ENCODE measurements around the gene U2AF1L4. TPM values are rescaled to one million over a fixed set of nuclear protein-coding genes. Genes with fewer than 3 reads are reported as not detected.

Gene U2AF1L4
- total and polyA plus RNA-seq, 10 of the 15 experiments (the other 5 are each of a cell fraction or from before 2014, with no cell fraction given): 7.9 to 21.6 (median 15.1) TPM

DNA sequence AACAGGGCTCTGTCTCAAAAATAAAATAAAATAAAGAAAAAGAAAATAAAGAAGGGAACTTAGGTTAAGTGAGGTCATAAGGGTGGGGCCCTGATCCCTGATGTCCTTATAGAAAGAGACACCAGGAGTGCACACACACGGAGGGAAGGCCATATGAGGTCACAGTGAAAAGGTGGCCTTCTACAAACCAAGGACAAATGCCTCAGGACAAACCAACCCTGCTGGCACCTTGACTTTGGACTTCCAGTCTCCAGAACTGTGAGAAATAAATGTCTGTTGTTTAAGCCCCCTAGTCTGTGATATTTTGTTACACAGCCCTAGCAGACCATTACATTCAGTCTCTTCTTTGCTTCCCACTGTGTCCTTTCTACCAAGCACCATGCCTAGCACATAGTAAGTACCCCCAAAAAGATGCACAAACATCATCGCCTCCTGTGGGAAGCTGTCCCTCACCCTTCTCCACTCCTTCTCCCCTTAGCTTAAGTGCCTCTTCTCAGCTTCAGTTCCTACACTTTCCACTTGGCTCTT, 49.3 kb downstream of the U2AF1L4 start:
- intact Hi-C loops (cut with micrococcal nuclease; ENCODE audit: unreplicated experiment): loop anchor here (2.0 kb wide), 1 partner anchor 123 kb away; no protein-coding TSS in a partner anchor
- H3K9ac ChIP-seq (ENCODE audit: control insufficient read depth, insufficient read depth, low read length): no peak overlapping the region
- SMC1A ChIA-PET (ENCODE audit: uncharacterized antibody, unreplicated experiment): interaction anchor here (0.8 to 12.3 kb wide), 9 partner anchors 12 to 235 kb away, joined by 3 to 375 read pairs (median 5); partner anchors contain the start of genes IGFLR1, PSENEN and U2AF1L4
- no peak overlapping the region for H3K4me2 ChIP-seq (ENCODE audit: control insufficient read depth, insufficient read depth)
- no peaks in the 10 kb centered on the region; the same call in 2 of the 3 replicates for H3K9me3 ChIP-seq (replicated peaks; ENCODE audit: control insufficient read depth, insufficient read depth, low read length)
- no peak for ATAC-seq
- no peaks in the 10 kb centered on the region for H3K36me3 ChIP-seq (ENCODE audit: control insufficient read depth in 2 of 2, insufficient read depth in 2 of 2, low read length in 1 of 2)
- CTCF ChIA-PET: interaction anchor here (1.2 to 7.8 kb wide), 8 partner anchors 12 to 235 kb away, joined by 4 to 271 read pairs (median 8); partner anchors contain the start of genes IGFLR1, LIN37, PSENEN and U2AF1L4
- peak overlapping the region; percentile 79 for H3K27ac ChIP-seq (ENCODE audit: control insufficient read depth, insufficient read depth)
- H3K79me2 ChIP-seq (ENCODE audit: control insufficient read depth, insufficient read depth, low read length): no peaks in the 10 kb centered on the region
- H3K4me1 ChIP-seq (ENCODE audit: control insufficient read depth, insufficient read depth, low read length): peaks cover 22% of the 10 kb centered on the region
- 76% methylated on average over 2 of the region's 2 CpGs for WGBS (ENCODE audit: insufficient coverage, insufficient replicate concordance, low lambda C conversion rate, missing lambda C conversion rate)
- no peaks in the 10 kb centered on the region for H3K27me3 ChIP-seq (replicated peaks in 1 of 2; ENCODE audit: control insufficient read depth in 2 of 2, insufficient read depth in 2 of 2, low read length in 1 of 2)
- no peak overlapping the region for H2AFZ ChIP-seq (ENCODE audit: control insufficient read depth, low read depth, low read length)
- in situ Hi-C loops (cut with MboI): no loop called here
- FAIRE-seq: no peak
- RAD21 ChIA-PET (ENCODE audit: unreplicated experiment): interaction anchor here (1.0 to 11.0 kb wide), 9 partner anchors 18 to 343 kb away, joined by 3 to 430 read pairs (median 8); partner anchors contain the start of genes IGFLR1, LIN37, PSENEN and U2AF1L4
- TSS peak; percentile 63 for BruUV-seq (replicated peaks)
- no peak overlapping the region for H3K4me3 ChIP-seq
- TF ChIP-seq MEF2A (IDR thresholded peaks at IDR 0.05; ENCODE audit: insufficient read depth, low read depth, low read length) (no peak), MEF2B (IDR thresholded peaks at IDR 0.05; ENCODE audit: partially characterized antibody, poor library complexity, severe bottlenecking) (no peak), BHLHE40 (IDR thresholded peaks at IDR 0.05; ENCODE audit: borderline replicate concordance in 1 of 2, low read depth in 2 of 2, low read length in 1 of 2) (no peak), RELA (IDR thresholded peaks at IDR 0.05; ENCODE audit: borderline replicate concordance, partially characterized antibody) (no peak)
- no peak for DNase-seq (ENCODE audit: low read depth, low spot score)
- no peaks in the 10 kb centered on the region for H4K20me1 ChIP-seq (ENCODE audit: control insufficient read depth, insufficient read depth)
- POLR2A ChIA-PET: interaction anchor here (1.1 to 11.9 kb wide), 9 partner anchors 15 to 365 kb away, joined by 3 to 516 read pairs (median 6); partner anchors contain the start of genes COX6B1, IGFLR1, PSENEN and U2AF1L4

Measured in GM12878 (cell line).